RWPE2 (cell line): ENCODE measurements around the gene C1orf141.

Experiments
- ATAC-seq: fragments of 200-7000 bp; cut with Tn5 transposase; 3 replicates; pipeline ENCODE4 v1.9.1; 2021; ENCODE audit warnings: low read depth
- DNase-seq: peaks from one replicate; pipeline ENCODE4 v3.0.0-alpha.2; 2020; ENCODE audit warnings: low spot score
- H3K27ac ChIP-seq: fragments of 450-650 bp; 2 replicates; pipeline ENCODE4 v1.5.1; 2017; ENCODE audit warnings: mild to moderate bottlenecking; ENCODE audit not compliant: poor library complexity, severe bottlenecking
- H3K27me3 ChIP-seq: fragments of 250-450 bp; sonication (Bioruptor Pico); 2 replicates; pipeline ENCODE4 v1.5.1; 2021; ENCODE audit warnings: mild to moderate bottlenecking, moderate library complexity; ENCODE audit not compliant: insufficient read depth, poor library complexity, severe bottlenecking
- H3K36me3 ChIP-seq: fragments of 250-450 bp; sonication (Bioruptor Pico); 2 replicates; pipeline ENCODE4 v1.5.1; 2020; ENCODE audit warnings: low read depth, mild to moderate bottlenecking, moderate library complexity
- H3K4me1 ChIP-seq: fragments of 250-450 bp; sonication (Bioruptor Pico); 2 replicates; pipeline ENCODE4 v1.5.1; 2021; ENCODE audit warnings: mild to moderate bottlenecking, moderate library complexity; ENCODE audit not compliant: insufficient read depth, poor library complexity, severe bottlenecking
- H3K4me3 ChIP-seq: fragments of 250-450 bp; sonication (Bioruptor Pico); 2 replicates; pipeline ENCODE4 v1.5.1; 2021; ENCODE audit warnings: mild to moderate bottlenecking, moderate library complexity; ENCODE audit not compliant: severe bottlenecking
- H3K9me3 ChIP-seq: fragments of 250-450 bp; sonication (Bioruptor Pico); 2 replicates; pipeline ENCODE4 v1.5.1; 2021; ENCODE audit warnings: mild to moderate bottlenecking, moderate library complexity; ENCODE audit not compliant: severe bottlenecking
- TF ChIP-seq, protein P1 (sequence below): fragments of 450-650 bp; IDR thresholded peaks from one replicate; pipeline ENCODE4 v1.5.1; 2017; ENCODE audit warnings: mild to moderate bottlenecking, moderate library complexity; ENCODE audit not compliant: poor library complexity, severe bottlenecking

C1orf141 gene

DNA sequence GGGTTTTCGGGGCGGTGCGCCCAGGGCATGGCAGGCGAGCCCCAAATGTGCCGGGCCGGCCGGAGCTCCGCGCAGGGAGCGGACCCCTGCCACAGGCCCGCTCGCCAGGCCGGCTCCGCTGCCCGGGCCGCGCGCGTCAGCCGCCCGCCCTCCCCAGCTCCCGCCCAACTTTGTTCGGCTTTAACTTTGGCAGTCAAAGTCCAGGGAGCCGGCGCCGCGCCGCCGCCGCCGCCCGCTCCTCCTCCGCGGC is 81.3 kb downstream of the C1orf141 start:
- peak overlapping the region; percentile 68 for H3K27ac ChIP-seq
- ATAC-seq = peak; percentile 63

DNA sequence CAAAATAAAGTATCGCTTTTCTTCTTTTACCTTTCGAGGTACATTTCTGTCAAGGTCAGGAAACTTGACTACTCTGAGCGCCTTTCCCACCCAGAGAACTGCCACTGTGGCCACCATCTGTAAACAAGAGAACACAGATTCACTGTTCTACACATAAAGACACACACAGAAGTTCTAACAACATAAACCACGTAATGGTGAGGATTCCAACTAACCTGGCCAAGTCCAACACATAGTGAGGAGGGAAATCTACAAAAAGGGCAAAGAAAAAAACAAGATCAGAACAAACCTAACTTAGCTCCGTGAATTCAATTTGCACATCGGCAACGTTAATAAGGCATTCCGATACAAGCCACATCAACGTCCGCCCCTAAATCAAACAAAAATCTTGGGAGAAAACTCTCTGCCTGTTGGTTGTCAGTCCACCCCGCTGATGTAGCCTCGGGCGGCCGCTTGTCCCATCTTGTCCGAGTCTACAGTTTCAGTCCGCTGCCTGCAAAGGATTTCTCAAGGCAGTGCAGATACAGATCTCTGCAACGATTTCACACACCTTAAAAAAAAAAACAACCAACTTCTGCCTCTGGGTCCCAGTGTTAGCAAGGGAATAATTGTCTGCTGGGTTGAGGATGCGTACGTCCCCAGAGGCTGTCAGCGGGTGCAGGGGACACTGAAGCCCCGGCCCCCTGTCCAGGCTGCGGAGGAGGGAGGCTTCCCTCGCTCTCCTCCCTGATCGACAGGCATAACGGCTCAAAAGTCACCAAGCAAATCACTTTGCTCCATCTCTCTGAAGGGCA is 81.8 kb downstream of the C1orf141 start:
- peak; percentile 80 for DNase-seq
- no peaks in the 10 kb centered on the region for H3K27me3 ChIP-seq
- peaks cover 12% of the 10 kb centered on the region for H3K4me1 ChIP-seq
- TF ChIP-seq, protein P1, sequence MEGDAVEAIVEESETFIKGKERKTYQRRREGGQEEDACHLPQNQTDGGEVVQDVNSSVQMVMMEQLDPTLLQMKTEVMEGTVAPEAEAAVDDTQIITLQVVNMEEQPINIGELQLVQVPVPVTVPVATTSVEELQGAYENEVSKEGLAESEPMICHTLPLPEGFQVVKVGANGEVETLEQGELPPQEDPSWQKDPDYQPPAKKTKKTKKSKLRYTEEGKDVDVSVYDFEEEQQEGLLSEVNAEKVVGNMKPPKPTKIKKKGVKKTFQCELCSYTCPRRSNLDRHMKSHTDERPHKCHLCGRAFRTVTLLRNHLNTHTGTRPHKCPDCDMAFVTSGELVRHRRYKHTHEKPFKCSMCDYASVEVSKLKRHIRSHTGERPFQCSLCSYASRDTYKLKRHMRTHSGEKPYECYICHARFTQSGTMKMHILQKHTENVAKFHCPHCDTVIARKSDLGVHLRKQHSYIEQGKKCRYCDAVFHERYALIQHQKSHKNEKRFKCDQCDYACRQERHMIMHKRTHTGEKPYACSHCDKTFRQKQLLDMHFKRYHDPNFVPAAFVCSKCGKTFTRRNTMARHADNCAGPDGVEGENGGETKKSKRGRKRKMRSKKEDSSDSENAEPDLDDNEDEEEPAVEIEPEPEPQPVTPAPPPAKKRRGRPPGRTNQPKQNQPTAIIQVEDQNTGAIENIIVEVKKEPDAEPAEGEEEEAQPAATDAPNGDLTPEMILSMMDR = no peak
- peak overlapping the region; percentile 61 for H3K4me3 ChIP-seq
- peaks cover 36% of the 10 kb centered on the region for H3K36me3 ChIP-seq
- H3K9me3 ChIP-seq = no peaks in the 10 kb centered on the region
- H3K27ac ChIP-seq = peak overlapping the region; percentile 68
- peak; percentile 69 for ATAC-seq

More for the DNA sequence above, 81.3 kb downstream of the C1orf141 start:
- peaks cover 30% of the 10 kb centered on the region for H3K36me3 ChIP-seq
- TF ChIP-seq, protein P1 = no peak
- peak overlapping the region; percentile 61 for H3K4me3 ChIP-seq
- no peaks in the 10 kb centered on the region for H3K27me3 ChIP-seq
- H3K4me1 ChIP-seq = peaks cover 12% of the 10 kb centered on the region
- H3K9me3 ChIP-seq = no peaks in the 10 kb centered on the region
- peak; percentile 29 for DNase-seq

DNA sequence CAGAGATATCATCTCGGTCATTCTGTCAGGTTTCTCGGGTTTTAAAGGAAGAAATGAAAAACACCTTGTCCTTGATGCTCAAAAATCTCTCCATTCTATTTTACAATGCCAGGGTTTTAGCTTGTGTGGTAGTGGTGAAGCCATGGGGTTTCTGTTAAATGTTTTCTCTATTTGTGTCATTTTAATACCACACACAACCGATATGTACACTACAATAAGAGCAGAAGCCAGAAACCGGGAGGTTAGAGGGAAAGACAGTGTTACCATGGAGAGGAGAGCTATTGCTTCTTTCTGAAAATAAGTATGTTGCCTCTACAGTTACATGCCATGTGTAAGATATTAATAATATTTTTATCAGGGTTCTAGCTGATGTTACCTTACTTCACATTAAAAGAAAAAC is 83.6 kb downstream of the C1orf141 start:
- H3K4me3 ChIP-seq = no peak overlapping the region
- peaks cover 53% of the 10 kb centered on the region for H3K36me3 ChIP-seq
- no peak for DNase-seq
- H3K27ac ChIP-seq = no peak overlapping the region
- H3K9me3 ChIP-seq = no peaks in the 10 kb centered on the region
- H3K4me1 ChIP-seq = peaks cover 12% of the 10 kb centered on the region
- H3K27me3 ChIP-seq = no peaks in the 10 kb centered on the region
- no peak for ATAC-seq
- TF ChIP-seq, protein P1 = no peak

DNA sequence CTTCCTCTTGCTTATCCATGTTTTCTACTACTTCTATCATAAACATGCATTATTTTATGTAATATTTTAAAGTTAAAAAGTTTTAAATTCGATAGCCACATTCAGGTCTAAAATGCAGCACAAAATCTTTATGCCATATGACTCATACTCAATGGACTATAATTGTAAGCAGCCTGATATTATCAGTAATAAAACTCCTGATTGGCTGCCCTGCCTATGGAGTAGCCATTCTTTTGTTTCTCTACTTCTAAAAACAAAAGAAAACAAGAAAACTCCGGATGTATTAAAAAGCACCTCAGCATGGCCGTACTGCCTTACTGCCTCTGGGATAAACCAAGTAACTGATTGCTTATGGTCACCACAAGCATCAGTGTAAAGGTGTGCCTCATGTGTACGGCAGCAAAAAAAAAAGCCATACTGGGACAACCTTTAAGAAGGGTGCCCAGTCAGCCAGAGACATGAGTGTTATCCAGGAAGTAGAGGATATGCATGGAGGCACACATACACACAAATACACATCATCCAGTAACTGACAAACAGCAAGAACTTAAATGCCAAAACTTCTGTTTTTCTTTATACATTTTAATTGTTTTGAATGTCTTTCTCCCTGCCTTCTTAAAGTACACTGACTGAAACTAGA is 90.0 kb downstream of the C1orf141 start:
- Histone ChIP-seq H3K27ac (no peak overlapping the region), H3K36me3 (peaks cover 80% of the 10 kb centered on the region)

More for the DNA sequence above, 90.0 kb downstream of the C1orf141 start:
- TF ChIP-seq, protein P1 = no peak
- Histone ChIP-seq H3K4me1 (no peaks in the 10 kb centered on the region), H3K9me3 (no peaks in the 10 kb centered on the region), H3K4me3 (no peak overlapping the region), H3K27me3 (no peaks in the 10 kb centered on the region)
- no peak for DNase-seq
- ATAC-seq = no peak
